GM18907 (cell line): Measurements from ENCODE around the gene SRCAP.

Experiments
- ATAC-seq: cut with Tn5 transposase; IDR thresholded peaks from one replicate; pipeline ENCODE4 v1.9.1; 2021; ENCODE audit warnings: mild to moderate bottlenecking, moderate library complexity; ENCODE audit not compliant: unreplicated experiment

The SRCAP gene

GRCh38 chr16:30771726-30772125, 72.8 kb downstream of the SRCAP start:
- ATAC-seq, result no peak

- ATAC-seq, result no peak
These were observed 74.9 kb downstream of the SRCAP start for GRCh38 chr16:30773826-30774225.

DNA sequence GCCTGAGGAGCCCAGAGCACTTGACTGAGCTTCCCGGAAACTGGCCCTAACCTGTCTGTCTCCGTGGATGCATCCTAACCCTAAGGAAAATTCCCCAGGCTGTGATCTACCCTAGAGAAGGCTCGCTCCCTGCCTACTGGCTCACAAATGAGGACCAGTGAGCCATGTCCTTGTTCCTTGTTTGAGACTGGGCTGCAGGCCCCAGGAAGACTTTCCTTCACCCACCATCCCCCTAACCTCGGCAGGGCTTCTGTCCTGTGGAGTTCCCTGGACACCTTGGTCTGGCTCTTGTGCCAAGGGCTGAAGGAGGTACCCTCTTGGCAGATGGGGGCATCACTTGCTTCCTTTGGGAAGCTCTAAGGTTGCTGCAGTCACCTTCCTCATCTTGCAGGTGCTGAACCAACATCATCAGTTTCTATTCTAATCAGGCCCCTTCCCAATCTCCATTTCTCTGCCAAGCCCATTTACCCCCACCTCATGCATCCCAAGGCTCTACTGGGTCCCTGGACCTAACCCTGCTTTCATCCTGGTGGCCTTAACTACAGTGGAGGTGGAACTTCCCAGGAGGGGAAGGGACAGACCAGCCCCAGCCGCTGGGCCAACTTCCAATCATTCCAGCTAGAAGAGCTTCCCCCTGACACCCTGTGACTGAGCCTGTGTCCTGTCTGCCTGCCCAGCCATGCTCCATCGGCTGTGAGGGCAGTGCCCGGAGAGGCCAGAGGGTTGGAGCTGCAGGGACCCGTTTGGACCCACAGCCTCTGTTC, 75.6 kb downstream of the SRCAP start:
- ATAC-seq, result no peak

GRCh38 chr16:30775131-30775391, 76.1 kb downstream of the SRCAP start:
- no peak for ATAC-seq

GRCh38 chr16:30775392-30776188, 76.6 kb downstream of the SRCAP start:
- ATAC-seq, result peak; percentile 54

- ATAC-seq, result no peak
These were observed 78.8 kb downstream of the SRCAP start for GRCh38 chr16:30777591-30778297.

DNA sequence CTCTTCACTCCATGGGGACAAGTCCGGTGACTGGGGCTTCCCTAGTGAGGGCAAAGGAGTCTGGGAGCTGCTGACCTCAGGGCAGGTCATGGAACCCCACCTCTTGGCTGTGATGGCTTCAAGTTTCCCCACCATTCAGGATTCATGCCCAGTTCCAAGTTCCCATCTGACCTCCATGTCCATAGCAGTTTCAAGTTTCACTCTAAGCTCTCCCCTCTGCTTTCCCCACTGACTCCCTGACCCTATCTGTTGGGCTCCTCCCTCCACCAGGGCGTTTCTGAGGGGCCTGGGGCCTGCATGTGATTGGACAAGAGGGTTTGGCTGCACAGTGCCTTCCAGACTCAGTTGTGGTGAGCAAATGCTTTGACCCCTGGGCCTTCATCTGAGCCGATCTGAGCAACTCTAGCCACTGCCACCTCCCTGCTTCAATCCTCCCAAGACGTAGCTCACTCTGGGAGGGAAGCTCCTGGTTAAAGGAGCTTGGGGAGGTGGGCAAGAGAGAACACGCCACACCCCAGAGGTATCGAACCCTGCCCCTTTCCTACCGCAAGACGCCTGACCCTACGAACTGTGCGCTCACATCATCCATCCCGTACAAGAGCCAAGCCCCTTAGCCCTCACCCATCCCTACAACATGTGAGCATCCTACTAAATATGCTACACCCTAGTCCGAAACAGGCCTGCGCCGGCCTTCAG, 79.7 kb downstream of the SRCAP start:
- ATAC-seq, result no peak

- ATAC-seq, result no peak
These were observed 80.6 kb downstream of the SRCAP start for GRCh38 chr16:30779596-30779995.

GRCh38 chr16:30780021-30780420, 81.0 kb downstream of the SRCAP start:
- no peak for ATAC-seq

DNA sequence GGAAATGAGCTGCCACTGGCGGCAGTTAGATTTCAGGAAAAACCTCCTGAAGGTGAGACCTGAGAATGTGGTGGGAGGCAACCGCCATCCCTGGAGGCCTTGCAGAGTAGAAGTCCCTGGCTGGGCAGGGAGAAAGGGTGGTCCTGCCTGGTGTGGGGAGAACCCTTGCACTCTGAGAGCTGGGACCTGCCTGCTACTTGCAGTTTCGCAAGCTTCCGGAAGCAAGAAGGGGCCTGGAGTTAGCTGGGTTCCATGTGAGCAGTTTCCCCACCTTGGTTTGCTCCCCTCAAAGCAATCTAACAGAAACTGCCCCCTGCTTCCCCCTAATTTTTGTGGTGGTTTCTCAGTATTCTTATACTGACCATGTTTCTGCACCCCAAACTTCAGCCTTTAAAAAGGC, 81.6 kb downstream of the SRCAP start:
- ATAC-seq, result no peak

- ATAC-seq, result no peak
These were observed 83.7 kb downstream of the SRCAP start for GRCh38 chr16:30782486-30783279.

DNA sequence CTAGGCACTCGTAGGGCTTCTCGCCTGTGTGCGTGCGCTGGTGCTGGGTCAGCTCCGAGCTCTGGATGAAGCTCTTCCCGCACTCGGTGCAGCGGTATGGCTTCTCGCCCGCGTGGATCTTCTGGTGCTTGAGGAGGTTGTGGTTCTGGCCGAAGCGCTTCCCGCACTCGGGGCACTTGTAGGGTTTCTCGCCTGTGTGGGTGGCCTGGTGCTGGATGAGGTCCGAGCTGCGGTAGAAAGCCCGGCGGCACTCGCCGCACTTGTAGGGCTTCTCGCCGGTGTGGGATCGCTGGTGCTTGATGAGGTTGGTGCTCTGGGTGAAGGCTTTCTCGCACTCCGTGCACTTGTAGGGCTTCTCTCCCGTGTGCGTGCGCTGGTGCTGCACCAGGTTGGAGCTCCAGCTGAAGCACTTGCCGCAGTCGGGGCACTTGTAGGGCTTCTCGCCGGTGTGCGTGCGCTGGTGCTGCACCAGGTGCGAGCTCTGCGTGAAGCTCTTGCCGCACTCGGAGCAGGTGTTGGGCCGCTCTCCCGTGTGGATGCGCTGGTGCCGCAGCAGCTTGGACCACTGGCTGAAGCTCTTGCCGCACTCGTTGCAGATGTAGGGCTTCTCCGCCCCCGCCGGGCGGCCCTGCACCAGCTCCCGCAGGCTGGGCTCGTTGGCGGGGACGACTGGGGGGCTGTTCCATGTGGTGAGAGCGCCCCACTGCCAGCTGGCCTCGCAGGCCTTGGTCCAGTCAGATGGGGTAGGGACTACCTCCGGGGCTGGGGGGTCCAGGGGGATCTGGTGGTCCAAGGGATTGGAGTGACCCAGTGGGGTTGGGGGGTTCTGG, 84.5 kb downstream of the SRCAP start:
- ATAC-seq, result no peak

- ATAC-seq, result no peak
These were observed 85.2 kb downstream of the SRCAP start for GRCh38 chr16:30784215-30784614.

DNA sequence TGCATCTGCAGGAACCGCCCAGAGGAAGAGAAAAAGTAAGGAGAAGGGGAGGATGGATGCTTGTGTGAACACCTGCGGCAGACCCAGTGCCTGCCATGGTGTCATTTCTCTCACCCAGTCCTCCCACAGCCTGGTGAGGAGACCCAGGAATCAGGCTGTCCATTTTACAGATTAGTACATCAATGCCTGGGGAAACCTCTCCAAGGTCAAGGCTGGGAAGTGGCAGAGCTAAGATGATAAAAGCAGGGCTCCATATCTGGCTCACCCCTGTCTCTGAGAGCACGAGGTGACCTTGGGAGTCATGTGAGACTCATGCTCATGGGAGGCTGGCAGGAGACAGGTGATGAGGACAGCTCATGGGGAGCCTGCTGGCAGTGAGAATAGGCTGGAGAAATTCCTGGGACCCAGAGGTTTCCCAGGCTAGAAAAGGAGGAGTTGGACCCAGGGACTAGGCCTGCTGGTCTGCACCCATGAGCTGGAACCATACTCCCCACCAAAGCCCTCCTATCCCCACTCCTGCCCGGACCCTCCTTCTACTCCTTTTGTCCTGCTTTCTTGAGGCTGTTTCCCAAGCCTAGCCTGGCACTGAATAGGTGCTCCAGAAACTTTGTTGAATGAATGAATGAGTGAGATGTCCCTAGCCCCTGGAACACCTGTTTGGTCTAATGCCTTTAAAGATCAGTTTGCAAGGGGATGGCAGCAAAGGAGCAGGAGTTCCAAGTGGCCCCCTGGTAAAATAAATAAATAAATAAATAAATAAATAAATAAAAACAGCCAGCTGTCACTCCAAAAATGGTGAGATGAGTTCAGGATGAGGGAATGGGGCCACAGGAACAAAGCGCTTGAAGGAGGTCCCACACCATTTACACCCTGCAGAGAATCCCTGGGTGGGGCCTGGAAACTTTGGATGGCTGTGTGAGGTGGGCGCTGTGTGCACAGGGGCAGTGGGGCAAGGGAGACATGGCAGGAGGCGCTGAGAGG, 86.4 kb downstream of the SRCAP start:
- ATAC-seq, result no peak

- no peak for ATAC-seq
These were observed 87.4 kb downstream of the SRCAP start for GRCh38 chr16:30786115-30786935.

DNA sequence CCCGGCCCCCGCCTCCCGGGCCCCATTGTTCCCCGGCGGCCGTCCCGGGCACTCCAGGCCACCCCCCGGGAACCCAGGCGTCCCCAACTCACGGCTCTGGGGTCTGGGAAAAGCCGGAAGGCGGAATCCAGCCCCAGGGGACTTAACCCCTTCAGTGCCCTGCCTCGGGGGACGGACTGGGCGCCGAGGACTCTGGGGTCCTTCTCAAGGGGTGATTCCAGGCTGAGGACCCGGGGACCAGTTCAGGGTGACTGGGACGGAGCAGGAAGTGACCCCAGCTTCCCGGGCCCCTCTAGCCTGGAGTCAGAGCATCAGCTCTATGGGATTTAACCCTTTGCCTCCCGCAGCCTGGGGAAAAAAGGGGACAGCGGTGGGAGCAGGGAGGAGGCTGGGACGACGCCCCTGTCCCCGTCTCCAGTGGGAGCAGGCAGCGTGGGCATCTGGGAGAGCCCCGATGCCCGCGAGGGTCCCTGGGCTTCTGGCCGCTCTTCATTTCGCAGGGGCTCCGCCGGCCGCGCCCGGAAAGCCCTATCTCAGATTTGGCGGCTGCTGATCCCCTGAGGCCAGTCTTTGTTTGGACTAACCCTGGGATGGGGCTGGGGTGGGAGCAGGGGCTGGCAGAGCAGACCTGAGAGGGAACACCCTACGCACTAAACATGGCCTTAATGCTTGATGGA, 88.1 kb downstream of the SRCAP start, which contains the start of gene ZNF629:
TSS of gene ZNF629 (minus strand) at position 270 of the 677 bp plus-strand sequence. CDS start 2,723 bp downstream, outside the sequence.
- ATAC-seq, result no peak
